DMS53 treated with DMSO at 0.1 percent for 48 hours (cell line): ENCODE results near the gene TCHHL1.

Experiments used
- DNase-seq: peaks from one replicate; lab custom pipeline; 2025; ENCODE audit not compliant: unreplicated experiment; lab: John Stamatoyannopoulos, UW

TCHHL1 gene

DNA sequence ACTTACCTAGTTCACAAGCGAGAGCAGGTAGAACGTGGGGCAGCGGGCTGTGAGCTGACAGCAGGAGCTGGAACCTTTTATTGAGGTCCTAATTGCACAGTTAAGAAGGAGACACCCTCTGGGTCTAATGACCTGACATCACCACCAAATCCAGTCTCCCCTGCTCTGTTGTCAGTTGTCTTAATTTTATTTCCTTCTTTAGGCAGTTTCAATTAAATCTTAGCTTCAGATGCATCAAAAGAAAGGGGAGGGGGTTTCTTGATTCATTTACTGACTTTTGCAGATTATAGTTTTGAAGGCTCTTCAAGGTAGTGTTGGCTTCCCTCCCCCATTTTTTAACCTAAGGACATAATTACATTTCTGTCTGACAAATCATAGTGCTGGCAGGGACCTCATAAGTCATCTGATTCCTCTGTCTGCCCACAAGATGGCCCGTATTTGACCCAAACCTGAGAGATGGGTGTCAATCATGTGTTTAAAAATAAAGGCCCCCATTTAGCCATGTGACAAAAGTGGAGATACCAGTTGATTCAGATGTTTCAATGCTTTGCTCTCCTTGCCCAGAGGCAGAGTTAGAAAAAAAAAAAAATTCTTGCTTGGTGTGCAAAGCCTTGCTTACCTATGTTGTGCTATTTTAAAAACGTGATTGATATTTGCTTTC, at the start of gene TCHHL1:
TCHHL1 (minus strand) TSS at position 51 of the 661 bp plus-strand sequence. CDS start 921 bp downstream, outside the sequence.
- DNase-seq, result no peak

GRCh38 chr1:152137215-152137614, 48.4 kb upstream of the TCHHL1 start:
- no peak for DNase-seq

DNA sequence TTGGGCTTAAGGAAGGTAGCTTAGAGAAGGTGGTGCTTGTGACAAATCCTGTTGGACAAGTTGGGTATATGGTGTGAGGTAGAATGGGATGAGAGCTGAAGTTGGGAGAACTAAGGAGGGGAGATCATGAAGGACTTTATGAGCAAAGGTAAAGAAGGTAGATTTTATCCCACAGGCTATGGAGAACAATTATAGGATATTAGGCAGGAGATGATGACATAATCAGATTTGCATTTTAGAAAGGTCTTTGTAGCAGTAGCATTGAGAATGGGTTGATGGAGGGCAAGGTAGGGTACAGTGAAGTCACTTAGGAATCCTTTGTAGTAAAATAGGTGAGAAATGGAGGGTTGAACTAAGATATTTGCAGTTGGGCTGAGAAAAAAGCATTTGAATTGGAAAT, 41.3 kb upstream of the TCHHL1 start:
- DNase-seq, result no peak

DNA sequence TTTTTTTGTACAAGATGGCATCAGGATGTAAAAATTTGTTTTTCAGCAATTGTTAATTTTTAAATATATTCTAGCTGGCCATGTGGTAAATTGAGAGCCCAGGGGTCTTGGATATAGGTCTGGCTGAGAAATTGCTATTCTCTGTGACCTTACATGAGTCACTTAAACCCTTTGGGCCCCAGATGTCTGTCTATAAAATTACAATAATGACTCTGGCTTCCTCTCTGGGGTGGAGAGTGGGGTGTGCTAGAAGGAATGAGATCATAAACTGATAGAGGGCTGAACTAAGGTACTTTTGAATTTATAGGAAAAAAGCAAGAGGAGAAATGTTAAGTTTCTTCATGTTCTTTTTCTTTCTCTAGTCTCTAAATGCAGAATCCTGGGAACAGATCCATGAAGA, 38.8 kb upstream of the TCHHL1 start:
- DNase-seq, result no peak

DNA sequence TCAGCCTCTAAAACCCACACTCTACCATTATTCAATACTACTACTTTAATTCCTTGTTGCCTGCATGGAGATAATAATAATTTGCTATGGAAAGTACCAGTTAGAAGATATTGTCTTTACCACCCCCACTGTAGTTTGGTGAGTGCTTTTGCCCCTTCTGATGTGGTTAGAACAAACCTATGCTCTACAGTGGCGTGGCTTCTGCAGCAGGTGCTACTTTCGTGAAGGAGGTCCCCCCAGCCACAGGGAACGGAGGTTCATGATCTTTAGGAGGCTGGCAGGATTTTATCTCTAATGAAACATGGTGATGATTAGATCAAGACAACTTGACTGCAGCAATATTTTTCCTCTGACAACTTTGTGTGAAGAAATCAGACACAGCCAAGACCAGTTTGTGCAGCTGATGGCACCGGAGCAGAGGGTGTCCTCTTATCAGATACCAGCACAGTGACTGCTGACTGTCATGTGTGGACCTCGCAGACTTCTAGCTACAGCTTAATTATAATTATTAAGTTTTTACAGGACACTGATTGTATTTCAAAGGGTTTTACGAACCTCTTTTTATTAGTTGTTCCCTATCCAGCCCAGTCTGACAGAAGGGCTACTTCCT, 37.1 kb upstream of the TCHHL1 start:
- DNase-seq, result no peak

- no peak for DNase-seq
Measured at GRCh38 chr1:152118915-152119314, 30.1 kb upstream of the TCHHL1 start.

DNA sequence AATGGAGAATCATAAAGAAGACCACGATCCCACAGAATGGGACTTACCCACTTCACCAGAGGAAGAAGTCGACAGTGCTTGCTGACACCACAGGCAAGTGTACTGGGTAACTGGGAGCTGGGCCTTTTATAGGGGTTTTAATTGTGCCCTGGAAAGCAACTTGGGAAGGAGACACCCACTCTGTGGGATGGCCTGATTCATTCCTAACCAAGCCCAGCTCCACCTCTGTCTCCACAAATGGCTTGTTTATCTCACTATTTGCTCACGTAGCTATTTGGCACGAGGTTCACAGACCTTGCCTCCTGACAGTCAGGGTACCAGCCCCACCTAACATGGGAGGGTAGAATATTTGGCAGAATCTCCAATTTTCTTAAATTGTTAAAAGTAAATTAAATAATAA, 26.5 kb upstream of the TCHHL1 start, which contains the start of gene TCHH:
TCHH (minus strand) TSS at position 101 of the 400 bp plus-strand sequence. CDS start 1,364 bp downstream, outside the sequence.
- no peak for DNase-seq

- DNase-seq, result no peak
Measured at GRCh38 chr1:152112885-152113432, 24.1 kb upstream of the TCHHL1 start.

DNA sequence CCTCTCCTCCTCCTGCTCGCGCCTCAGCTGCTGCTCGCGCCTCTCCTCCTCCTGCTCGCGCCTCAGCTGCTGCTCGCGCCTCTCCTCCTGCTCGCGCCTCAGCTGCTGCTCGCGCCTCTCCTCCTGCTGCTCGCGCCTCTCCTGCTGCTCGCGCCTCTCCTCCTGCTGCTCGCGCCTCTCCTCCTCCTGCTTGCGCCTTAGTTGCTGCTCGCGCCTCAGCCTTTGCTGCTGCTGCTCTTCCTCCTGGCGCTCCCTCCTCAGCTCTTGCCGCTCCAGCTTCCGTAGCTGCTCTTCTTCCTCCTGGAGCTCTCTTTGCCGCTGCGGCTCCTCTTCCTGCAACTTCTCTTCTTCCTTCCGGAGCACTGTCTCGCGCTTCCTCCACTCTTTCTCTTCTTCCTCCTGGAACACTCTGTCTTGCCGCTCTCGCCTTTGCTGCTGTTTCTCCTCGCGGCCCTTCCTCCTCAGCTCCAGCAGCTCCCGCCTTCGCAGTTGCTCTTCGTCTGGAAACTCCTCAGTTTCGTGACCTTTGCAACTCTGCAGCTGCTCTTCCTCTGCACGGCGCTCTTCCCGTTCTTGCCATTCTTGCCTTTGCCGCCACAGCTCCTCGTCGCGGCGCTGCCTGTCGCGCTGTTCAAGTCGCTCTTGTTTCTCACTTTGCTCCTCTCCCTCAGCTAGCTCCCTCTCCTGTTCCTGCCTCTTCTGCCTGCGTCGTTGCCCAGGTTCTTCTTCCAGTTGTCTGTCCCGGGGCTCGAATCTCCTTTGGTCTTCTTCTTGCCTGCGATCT, 23.4 kb upstream of the TCHHL1 start:
- peak; percentile 38 for DNase-seq

DNA sequence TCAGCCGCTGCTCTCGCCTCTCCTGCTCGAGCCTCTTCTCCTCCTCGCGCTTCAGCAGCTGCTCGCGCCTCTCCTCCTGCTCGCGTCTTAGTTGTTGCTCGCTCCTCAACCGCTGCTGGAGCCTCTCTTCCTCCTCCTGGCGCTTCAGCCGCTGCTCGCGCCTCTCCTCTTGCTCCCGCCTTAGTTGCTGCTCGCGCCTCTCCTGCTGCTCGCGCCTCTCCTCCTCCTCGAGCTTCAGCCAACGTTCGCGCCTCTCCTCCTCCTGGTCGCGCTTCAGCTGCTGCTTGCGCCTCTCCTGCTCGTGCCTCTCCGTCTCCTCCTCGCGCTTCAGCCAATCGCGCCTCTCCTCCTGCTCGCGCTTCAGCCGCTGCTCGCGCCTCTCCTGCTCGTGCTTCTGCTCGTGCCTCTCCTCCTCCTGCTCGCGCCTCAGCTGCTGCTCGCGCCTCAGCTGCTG, 22.7 kb upstream of the TCHHL1 start:
- no peak for DNase-seq

DNA sequence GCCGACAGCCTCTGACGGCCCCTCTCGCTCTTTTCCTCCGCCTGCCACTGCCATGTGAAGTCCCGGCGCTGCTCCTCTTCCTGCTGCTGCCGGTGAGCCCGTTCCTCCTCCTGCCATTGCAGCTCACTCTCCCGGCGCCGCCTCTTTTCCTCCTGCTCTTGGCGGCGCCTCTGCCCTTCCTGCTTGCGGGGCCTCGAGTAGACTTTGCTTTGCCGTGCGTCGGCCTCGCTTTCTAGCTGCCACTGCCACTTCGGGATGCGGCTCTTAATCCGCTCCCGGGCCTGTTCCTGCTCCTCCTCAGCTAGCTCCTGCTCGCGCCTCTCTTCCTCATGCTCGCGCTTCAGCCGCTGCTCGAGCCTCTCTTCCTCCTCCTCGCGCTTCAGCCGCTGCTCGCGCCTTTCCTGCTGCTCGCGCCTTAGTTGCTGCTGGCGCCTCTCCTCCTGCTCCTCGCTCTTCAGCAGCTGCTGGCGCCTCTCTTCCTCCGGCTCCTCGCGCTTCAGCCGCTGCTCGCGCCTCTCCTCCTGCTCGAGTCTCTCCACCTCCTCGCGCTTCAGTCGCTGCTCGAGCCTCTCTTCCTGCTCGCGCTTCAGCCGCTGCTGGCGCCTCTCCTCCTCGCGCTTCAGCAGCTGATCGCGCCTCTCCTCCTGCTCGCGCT, 22.1 kb upstream of the TCHHL1 start:
- peak; percentile 83 for DNase-seq

DNA sequence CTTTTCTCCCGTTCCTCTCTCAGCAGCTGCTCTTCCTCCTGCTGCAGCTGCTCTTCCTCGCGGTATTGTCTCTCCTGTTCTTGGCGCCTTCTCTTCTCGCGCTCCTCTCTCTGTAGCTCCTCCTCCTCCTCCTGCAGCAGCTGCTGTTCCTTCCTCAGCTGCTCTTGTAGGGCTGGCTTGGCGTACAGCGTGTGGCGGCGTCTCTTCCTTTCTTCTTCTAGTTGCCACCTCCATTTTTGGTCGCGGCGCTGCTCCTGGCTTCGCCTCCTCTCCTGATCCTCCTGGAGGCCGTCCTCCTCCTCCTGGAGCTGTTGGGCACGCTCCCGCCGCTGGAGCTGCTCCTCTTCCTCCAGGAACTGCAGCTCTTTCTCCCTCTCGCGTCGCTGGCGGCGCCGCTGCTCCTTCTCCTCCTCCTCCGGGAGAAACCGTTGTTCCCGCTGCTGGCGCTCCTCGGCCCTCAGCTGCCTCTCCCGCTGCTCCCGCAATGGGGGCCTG, 21.5 kb upstream of the TCHHL1 start:
- DNase-seq, result peak; percentile 77

- DNase-seq, result peak; percentile 43
Measured at GRCh38 chr1:152109998-152110294, 21.1 kb upstream of the TCHHL1 start.

DNA sequence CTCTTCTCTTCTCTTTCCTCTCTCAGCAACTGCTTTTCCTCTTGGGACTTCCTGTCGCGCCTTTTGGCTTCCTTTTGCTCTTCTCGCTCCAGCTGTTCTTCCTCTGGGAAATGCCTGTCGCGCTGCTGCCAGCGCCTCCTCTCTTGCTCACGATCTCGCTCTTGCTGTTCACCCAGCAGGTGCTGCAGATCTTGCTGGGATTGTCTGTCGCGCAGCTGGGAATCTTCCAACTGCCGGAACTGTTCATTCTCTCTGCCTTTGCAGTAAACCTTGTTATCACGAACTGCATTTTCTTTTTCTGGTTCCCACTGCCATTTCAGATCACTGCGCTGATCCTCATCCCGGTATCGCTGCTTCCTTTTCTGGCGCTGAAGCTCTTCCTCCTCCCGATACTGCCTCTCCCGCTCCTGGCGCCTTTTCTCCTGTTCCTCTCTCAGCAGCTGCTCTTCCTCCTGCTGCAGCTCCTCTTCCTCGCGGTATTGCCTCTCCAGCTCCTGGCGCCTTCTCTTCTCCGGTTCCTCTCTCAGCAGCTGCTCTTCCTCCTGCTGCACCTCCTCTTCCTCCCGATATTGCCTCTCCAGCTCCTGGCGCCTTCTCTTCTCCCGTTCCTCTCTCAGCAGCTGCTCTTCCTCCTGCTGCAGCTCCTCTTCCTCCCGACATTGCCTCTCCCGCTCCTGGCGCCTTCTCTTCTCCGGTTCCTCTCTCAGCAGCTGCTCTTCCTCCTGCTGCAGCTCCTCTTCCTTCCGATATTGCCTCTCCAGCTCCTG, 20.6 kb upstream of the TCHHL1 start:
- DNase-seq, result peak; percentile 73

DNA sequence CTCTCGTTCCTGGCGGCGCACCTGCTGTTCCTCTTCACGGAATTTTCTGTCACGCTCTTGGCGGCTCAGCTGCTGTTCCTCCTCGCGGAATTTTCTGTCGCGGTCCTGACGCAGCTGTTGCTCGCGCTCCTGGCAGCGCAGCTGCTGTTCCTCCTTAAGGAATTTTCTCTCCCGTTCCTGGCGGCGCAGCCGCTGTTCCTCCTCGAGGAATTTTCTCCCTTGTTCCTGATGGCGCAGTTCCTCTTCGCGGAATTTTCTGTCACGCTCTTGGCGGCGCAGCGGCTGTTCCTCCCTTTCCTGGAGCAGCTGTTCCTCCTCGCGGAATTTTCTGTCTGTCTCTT, 20.0 kb upstream of the TCHHL1 start:
- no peak for DNase-seq

- peak; percentile 85 for DNase-seq
Measured at GRCh38 chr1:152107984-152108881, 19.4 kb upstream of the TCHHL1 start.

DNA sequence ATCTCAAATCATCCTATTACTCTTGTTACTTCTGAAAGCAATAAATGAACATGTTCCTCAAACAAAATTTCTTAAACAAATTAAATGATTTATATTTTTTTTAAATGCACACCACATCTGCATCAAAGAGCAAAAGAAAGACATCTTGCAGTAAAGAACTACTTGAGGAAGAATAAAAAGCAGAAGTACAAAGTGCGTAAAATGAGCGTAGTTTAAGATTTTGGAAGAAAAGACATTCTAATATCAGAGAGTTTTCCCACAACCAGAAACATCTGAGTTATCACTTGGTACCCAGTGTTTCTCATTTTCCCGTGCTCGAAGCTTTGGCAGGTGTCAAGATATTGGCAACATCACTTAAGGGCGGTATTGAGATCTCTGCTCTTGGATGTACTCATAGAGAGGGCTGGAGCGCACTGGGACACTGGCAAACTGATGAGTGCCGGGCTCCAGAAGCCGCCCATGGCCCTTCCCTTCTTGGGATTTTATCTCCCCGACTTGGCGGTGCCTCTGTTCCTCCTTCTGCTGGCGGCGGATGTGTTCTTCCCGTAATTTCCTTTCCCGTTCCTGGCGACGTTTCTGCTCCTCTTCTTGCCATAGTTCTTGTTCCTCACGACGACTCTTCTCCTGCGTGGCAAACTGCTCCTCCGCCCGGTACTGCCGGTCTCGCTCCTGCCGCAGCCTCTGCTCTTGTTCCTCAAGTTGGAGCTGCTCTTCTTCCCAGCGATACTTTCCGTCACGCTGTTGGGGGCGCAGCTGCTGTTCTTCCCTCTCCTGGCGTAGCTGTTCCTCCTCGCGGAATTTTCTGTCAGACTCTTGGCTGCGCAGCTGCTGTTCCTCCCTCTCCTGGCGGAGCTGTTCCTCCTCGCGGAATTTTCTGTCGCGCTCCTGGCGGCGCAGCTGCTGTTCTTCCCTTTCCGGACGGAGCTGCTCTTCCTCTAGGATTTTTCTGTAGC, 18.4 kb upstream of the TCHHL1 start:
- no peak for DNase-seq

- no peak for DNase-seq
Measured at GRCh38 chr1:152104854-152105253, 16.0 kb upstream of the TCHHL1 start.
